B cell (primary cell): ENCODE data around the gene SARS2. TPM values are rescaled to one million over a fixed set of nuclear protein-coding genes. Genes with fewer than 3 reads are reported as not detected.

ENCODE experiments used
- ATAC-seq: fragments of 200-7000 bp; cut with Tn5 transposase; one replicate; pipeline ENCODE4 v1.10.0; 2021; ENCODE audit warnings: low read depth, mild to moderate bottlenecking, moderate number of reproducible peaks, moderate library complexity
- CTCF ChIA-PET: fragments of 350-600 bp; sonication (Branson Sonifier 250); formaldehyde crosslinking; loops from one replicate; lab custom pipeline; 2021; ENCODE audit warnings: antibody characterized with exemption, inconsistent platforms; lab: Charles Lee
- POLR2A ChIA-PET: fragments of 350-600 bp; sonication (Branson Sonifier 250); formaldehyde crosslinking; loops from one replicate; lab custom pipeline; 2021; ENCODE audit warnings: antibody characterized with exemption; lab: Charles Lee
- DNase-seq: peaks from one replicate; pipeline ENCODE4 v3.0.0; 2013
- H2AFZ ChIP-seq: 2 replicates; pipeline ENCODE4 v1.6.1; 2012; ENCODE audit warnings: mild to moderate bottlenecking, low read depth, low read length; ENCODE audit not compliant: insufficient read depth, poor library complexity, severe bottlenecking
- H3K27ac ChIP-seq, 2 donors: 1 replicate in 1 of 2; 2 replicates in 1 of 2; pipeline ENCODE4 v1.5.1; 2012 to 2013; ENCODE audit warnings: low read length in 2 of 2, mild to moderate bottlenecking in 2 of 2, moderate library complexity in 1 of 2
- H3K27me3 ChIP-seq, 4 experiments: fragments of 200-600 bp in 1 of 4; sonication (generic) in 1 of 4; replicated peaks in 1 of 4; 1 replicate in 2 of 4; 2 replicates in 2 of 4; pipeline versions ENCODE4 v1.6.1 to v1.7.0; 2013 to 2016; ENCODE audit warnings: low read length in 3 of 4, mild to moderate bottlenecking in 2 of 4, mixed read lengths in 1 of 4, moderate library complexity in 1 of 4; ENCODE audit not compliant: insufficient read depth in 4 of 4, control insufficient read depth in 3 of 4; ENCODE audit errors: control extremely low read depth in 1 of 4
- H3K36me3 ChIP-seq, 2 experiments: replicated peaks in 1 of 2; 1 replicate in 1 of 2; 2 replicates in 1 of 2; pipeline versions ENCODE4 v1.6.1 to v1.7.1; 2013; ENCODE audit warnings: low read length in 1 of 2; ENCODE audit not compliant: insufficient read depth in 2 of 2, control insufficient read depth in 1 of 2; ENCODE audit errors: control extremely low read depth in 1 of 2, extremely low read depth in 1 of 2
- H3K4me1 ChIP-seq, 2 donors: fragments of 200-600 bp in 1 of 2; sonication (generic) in 1 of 2; 1 replicate in 1 of 2; 2 replicates in 1 of 2; pipeline versions ENCODE4 v1.5.1 to v1.6.1; 2013 to 2017; ENCODE audit warnings: low read length in 2 of 2; ENCODE audit not compliant: control insufficient read depth in 2 of 2, insufficient read depth in 2 of 2
- H3K4me2 ChIP-seq: replicated peaks from 2 replicates; pipeline ENCODE3; 2012; ENCODE audit warnings: mild to moderate bottlenecking, low read depth, low read length; ENCODE audit not compliant: poor library complexity, severe bottlenecking
- H3K4me3 ChIP-seq, 5 experiments: fragments of 200-600 bp in 1 of 5; sonication (generic) in 1 of 5; 1 replicate in 3 of 5; 2 replicates in 2 of 5; pipeline versions ENCODE4 v1.5.1 to v1.7.0; 2011 to 2016; ENCODE audit warnings: low read length in 4 of 5, mild to moderate bottlenecking in 4 of 5, low read depth in 2 of 5, control low read depth in 1 of 5, moderate library complexity in 1 of 5; ENCODE audit not compliant: insufficient read depth in 1 of 5; ENCODE audit errors: control extremely low read depth in 1 of 5, extremely low read depth in 1 of 5
- H3K79me2 ChIP-seq: fragments of 200-600 bp; sonication (generic); one replicate; pipeline ENCODE4 v1.6.0; 2016; ENCODE audit warnings: low read length; ENCODE audit not compliant: control insufficient read depth, insufficient read depth
- H3K9ac ChIP-seq: fragments of 200-600 bp; sonication (generic); 2 replicates; pipeline ENCODE4 v1.6.1; 2017; ENCODE audit warnings: mild to moderate bottlenecking, low read length, moderate library complexity
- H3K9me3 ChIP-seq, 3 donors: one replicate each; pipeline versions ENCODE4 v1.6.1 to v1.7.1; 2013; ENCODE audit warnings: low read length in 2 of 3; ENCODE audit not compliant: control insufficient read depth in 2 of 3, insufficient read depth in 1 of 3; ENCODE audit errors: control extremely low read depth in 1 of 3
- H4K20me1 ChIP-seq: 2 replicates; pipeline ENCODE4 v1.6.0; 2012; ENCODE audit warnings: mild to moderate bottlenecking, low read length; ENCODE audit not compliant: insufficient read depth, control insufficient read depth, poor library complexity, severe bottlenecking
- H3K27ac Mint-ChIP-seq: one replicate; pipeline ENCODE4 v1.8.0; 2021; ENCODE audit warnings: mixed read lengths
- H3K27me3 Mint-ChIP-seq: one replicate; pipeline ENCODE4 v1.8.0; 2021; ENCODE audit warnings: mixed read lengths
- H3K4me1 Mint-ChIP-seq: one replicate; pipeline ENCODE4 v1.8.0; 2021; ENCODE audit warnings: mixed read lengths
- H3K4me3 Mint-ChIP-seq: one replicate; pipeline ENCODE4 v1.8.0; 2021; ENCODE audit warnings: mixed read lengths
- H3K9me3 Mint-ChIP-seq: one replicate; pipeline ENCODE4 v1.8.0; 2022; ENCODE audit warnings: mixed read lengths; ENCODE audit not compliant: insufficient read depth
- EZH2 ChIP-seq: IDR thresholded peaks from 2 replicates; pipeline ENCODE4 v1.6.1; 2012; ENCODE audit warnings: borderline replicate concordance, low read depth, mild to moderate bottlenecking, moderate library complexity, low read length; ENCODE audit not compliant: insufficient read depth, poor library complexity, severe bottlenecking
- WGBS: methylation state at CpG from one replicate; pipeline ENCODE4 v1.1.5; 2013; ENCODE audit warnings: missing lambda C conversion rate; ENCODE audit not compliant: insufficient coverage; 5-methylcytosine and 5-hydroxymethylcytosine counted together
- intact Hi-C: fragments of 100-400 bp; cut with micrococcal nuclease; formaldehyde crosslinking; loops from one replicate; pipeline ENCODE4 v1.10.0; 2022
- polyA plus RNA-seq: library from polyadenylated mRNA; depleted of rRNA; stranded (reverse); fragments of >200 nt; gene quantifications from 2 replicates; pipeline ENCODE4 v1.2.3, GENCODE V29; 2012
- total RNA-seq, 2 donors: library from RNA; stranded (reverse); fragments of 120-200 nt in 1 of 2; gene quantifications; 1 replicate in 1 of 2; 2 replicates in 1 of 2; pipeline versions ENCODE4 v1.2.3 to v1.2.4, GENCODE V29; 2013 to 2022
- TF ChIP-seq, protein P1 (sequence below): fragments of 200-600 bp; IDR thresholded peaks from one replicate; pipeline ENCODE4 v1.8.0; 2022; ENCODE audit warnings: antibody characterized with exemption, mild to moderate bottlenecking

SARS2 gene
- total and polyA plus RNA-seq, 2 donors (not counting 1 experiment from before 2014, with no cell fraction given), result 38.1 to 65.9 TPM

GRCh38 chr19:38975861-38976271 is 45.3 kb upstream of the SARS2 start:
- CTCF ChIA-PET, result no interaction called here
- H3K27ac Mint-ChIP-seq, result no peak overlapping the region
- Histone ChIP-seq H3K4me1 (peaks cover 0 to 3% of the 10 kb centered on the region in 2 donors), H2AFZ (no peak overlapping the region), H3K9me3 (peaks cover 0 to 21% (median 5%) of the 10 kb centered on the region in 3 donors), H3K27me3 (peaks cover 0 to 19% (median 12%) of the 10 kb centered on the region in 4 experiments), H3K9ac (no peak overlapping the region), H4K20me1 (no peaks in the 10 kb centered on the region), H3K27ac (no peak overlapping the region), H3K36me3 (no peaks in the 10 kb centered on the region), H3K4me2 (peak overlapping the region; percentile 33), H3K79me2 (no peaks in the 10 kb centered on the region), H3K4me3 (no peak overlapping the region)
- TF ChIP-seq, protein P1, sequence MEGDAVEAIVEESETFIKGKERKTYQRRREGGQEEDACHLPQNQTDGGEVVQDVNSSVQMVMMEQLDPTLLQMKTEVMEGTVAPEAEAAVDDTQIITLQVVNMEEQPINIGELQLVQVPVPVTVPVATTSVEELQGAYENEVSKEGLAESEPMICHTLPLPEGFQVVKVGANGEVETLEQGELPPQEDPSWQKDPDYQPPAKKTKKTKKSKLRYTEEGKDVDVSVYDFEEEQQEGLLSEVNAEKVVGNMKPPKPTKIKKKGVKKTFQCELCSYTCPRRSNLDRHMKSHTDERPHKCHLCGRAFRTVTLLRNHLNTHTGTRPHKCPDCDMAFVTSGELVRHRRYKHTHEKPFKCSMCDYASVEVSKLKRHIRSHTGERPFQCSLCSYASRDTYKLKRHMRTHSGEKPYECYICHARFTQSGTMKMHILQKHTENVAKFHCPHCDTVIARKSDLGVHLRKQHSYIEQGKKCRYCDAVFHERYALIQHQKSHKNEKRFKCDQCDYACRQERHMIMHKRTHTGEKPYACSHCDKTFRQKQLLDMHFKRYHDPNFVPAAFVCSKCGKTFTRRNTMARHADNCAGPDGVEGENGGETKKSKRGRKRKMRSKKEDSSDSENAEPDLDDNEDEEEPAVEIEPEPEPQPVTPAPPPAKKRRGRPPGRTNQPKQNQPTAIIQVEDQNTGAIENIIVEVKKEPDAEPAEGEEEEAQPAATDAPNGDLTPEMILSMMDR, result no peak
- H3K4me3 Mint-ChIP-seq, result peak overlapping the region; percentile 59
- peaks cover 4% of the 10 kb centered on the region for H3K9me3 Mint-ChIP-seq
- POLR2A ChIA-PET, result no interaction called here
- DNase-seq (no peak), ATAC-seq (no peak)
- WGBS, result 33% methylated on average over 14 of the region's 22 CpGs
- H3K4me1 Mint-ChIP-seq, result peaks cover 12% of the 10 kb centered on the region
- intact Hi-C loops, result no loop called here
- peaks cover 40% of the 10 kb centered on the region for H3K27me3 Mint-ChIP-seq

DNA sequence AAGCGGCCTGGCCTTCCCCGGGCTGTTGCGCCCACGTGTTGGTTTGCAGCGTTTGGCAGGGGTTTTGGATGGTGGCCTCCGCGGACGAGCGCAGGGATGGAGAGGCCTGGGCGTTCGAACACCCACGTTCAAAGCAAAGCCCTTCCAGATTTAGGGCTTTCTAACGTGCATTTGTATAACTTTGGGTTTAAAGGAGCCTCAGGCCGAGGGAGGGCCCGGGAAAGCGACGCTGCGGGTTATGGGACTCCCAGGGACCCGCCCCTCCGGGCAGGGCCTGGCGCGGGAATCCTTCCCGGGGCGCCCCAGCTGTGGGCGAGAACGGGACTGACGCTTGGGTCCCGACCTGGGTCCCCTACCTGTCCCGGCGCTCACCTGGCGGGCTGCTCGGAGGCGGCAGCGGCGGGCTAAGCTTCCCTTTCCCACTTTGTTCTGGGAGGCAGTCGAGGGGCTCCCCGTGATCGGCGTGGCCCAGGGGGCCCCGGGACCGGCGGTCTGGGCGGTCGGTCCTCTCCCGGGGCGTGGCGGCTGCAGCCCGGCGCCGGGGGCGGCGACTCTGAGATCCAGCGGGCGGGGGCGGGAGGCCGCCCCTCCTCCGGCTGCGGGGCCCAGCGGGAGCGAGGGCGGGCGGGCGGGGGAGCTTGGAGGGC is 44.8 kb upstream of the SARS2 start, which contains the start of gene FBXO17:
TSS of gene FBXO17 (minus strand) at position 529 of the 647 bp plus-strand sequence. CDS start 25,423 bp downstream, outside the sequence.
- no peaks in the 10 kb centered on the region for H3K79me2 ChIP-seq
- TF ChIP-seq EZH2, result no peak
- TF ChIP-seq, protein P1, result no peak
- WGBS, result 15% methylated on average over 59 of the region's 63 CpGs
- Mint-ChIP-seq H3K27me3 (peaks cover 36% of the 10 kb centered on the region), H3K4me3 (peak within 1 kb of the TSS; percentile 59), H3K4me1 (peaks cover 12% of the 10 kb centered on the region), H3K27ac (no peak within 1 kb of the TSS), H3K9me3 (no peaks in the 10 kb centered on the region)
- no peak within 1 kb of the TSS for H3K27ac ChIP-seq
- H3K36me3 ChIP-seq, result no peaks in the 10 kb centered on the region
- peak within 1 kb of the TSS; percentile 16 for H2AFZ ChIP-seq
- ChIA-PET CTCF (no interaction called here), POLR2A (no interaction called here)
- H3K27me3 ChIP-seq, result peaks cover 0 to 19% (median 12%) of the 10 kb centered on the region in 4 experiments
- no peak within 1 kb of the TSS for H3K9ac ChIP-seq
- peaks cover 0 to 16% (median under 1%) of the 10 kb centered on the region in 3 donors for H3K9me3 ChIP-seq
- intact Hi-C loops, result no loop called here
- H3K4me2 ChIP-seq, result peak within 1 kb of the TSS; percentile 46
- ATAC-seq, result no peak
- peaks cover 0 to 3% of the 10 kb centered on the region in 2 donors for H3K4me1 ChIP-seq
- no peak for DNase-seq
- H3K4me3 ChIP-seq, result no peak within 1 kb of the TSS
- no peaks in the 10 kb centered on the region for H4K20me1 ChIP-seq
